Activated naive CD8-positive, alpha-beta T cell treated with anti-CD3 and anti-CD28 coated beads, Interleukin-2, amount 50 U/mL, for 16 hours (primary cell): Measurements from ENCODE around the gene NDUFB11.

Experiments
- DNase-seq: peaks from one replicate; pipeline ENCODE4 v3.0.0-alpha.2; 2020; ENCODE audit warnings: low read depth, low spot score

Gene NDUFB11

GRCh38 chrX:47144626-47145394 lies at the start of gene NDUFB11, which contains the start of gene RBM10:
Gene NDUFB11 (minus strand): TSS chrX:47144702. CDS start chrX:47144679, 23 bp downstream.
Gene RBM10 (plus strand): TSS chrX:47145221. CDS start chrX:47147482, 2,261 bp downstream.
- peak; percentile 73 for DNase-seq

- DNase-seq, result peak; percentile 75
These were observed 49.1 kb upstream of the NDUFB11 start, which contains the start of gene UBA1 for GRCh38 chrX:47193475-47194193. Gene UBA1 (plus strand): TSS chrX:47193829. CDS start chrX:47198803, 4,974 bp downstream.

GRCh38 chrX:47191806-47192401 lies 47.4 kb upstream of the NDUFB11 start:
- no peak for DNase-seq

GRCh38 chrX:47191331-47191730 lies 46.8 kb upstream of the NDUFB11 start:
- DNase-seq, result peak; percentile 22

- peak; percentile 60 for DNase-seq
These were observed 46.2 kb upstream of the NDUFB11 start for GRCh38 chrX:47190445-47191269.

- DNase-seq, result no peak
These were observed 45.4 kb upstream of the NDUFB11 start for GRCh38 chrX:47189906-47190305.

GRCh38 chrX:47187106-47187677 lies 42.7 kb upstream of the NDUFB11 start:
- no peak for DNase-seq

GRCh38 chrX:47186096-47186740 lies 41.7 kb upstream of the NDUFB11 start:
- DNase-seq, result no peak

- no peak for DNase-seq
These were observed 40.7 kb upstream of the NDUFB11 start for GRCh38 chrX:47185241-47185640.

GRCh38 chrX:47184486-47184885 lies 40.0 kb upstream of the NDUFB11 start:
- no peak for DNase-seq

- no peak for DNase-seq
These were observed 37.7 kb upstream of the NDUFB11 start for GRCh38 chrX:47182106-47182700.

GRCh38 chrX:47181301-47181700 lies 36.8 kb upstream of the NDUFB11 start:
- DNase-seq, result no peak

- no peak for DNase-seq
These were observed 35.8 kb upstream of the NDUFB11 start for GRCh38 chrX:47180346-47180745.

GRCh38 chrX:47179928-47180255 lies 35.4 kb upstream of the NDUFB11 start:
- no peak for DNase-seq

- no peak for DNase-seq
These were observed 34.9 kb upstream of the NDUFB11 start for GRCh38 chrX:47179221-47179927.

GRCh38 chrX:47178337-47178736 lies 33.8 kb upstream of the NDUFB11 start:
- no peak for DNase-seq

- no peak for DNase-seq
These were observed 32.6 kb upstream of the NDUFB11 start for GRCh38 chrX:47177079-47177478.

GRCh38 chrX:47176101-47176740 lies 31.7 kb upstream of the NDUFB11 start:
- no peak for DNase-seq

- DNase-seq, result no peak
These were observed 31.1 kb upstream of the NDUFB11 start for GRCh38 chrX:47175588-47175980.
